ENCODE measurements around the gene APOBEC3B.
"Not testable (repeated sequence)": the region's sequence is repeated elsewhere in the genome, so short reads cannot be mapped to it uniquely, and the experiment has no call there.

The APOBEC3B gene

DNA sequence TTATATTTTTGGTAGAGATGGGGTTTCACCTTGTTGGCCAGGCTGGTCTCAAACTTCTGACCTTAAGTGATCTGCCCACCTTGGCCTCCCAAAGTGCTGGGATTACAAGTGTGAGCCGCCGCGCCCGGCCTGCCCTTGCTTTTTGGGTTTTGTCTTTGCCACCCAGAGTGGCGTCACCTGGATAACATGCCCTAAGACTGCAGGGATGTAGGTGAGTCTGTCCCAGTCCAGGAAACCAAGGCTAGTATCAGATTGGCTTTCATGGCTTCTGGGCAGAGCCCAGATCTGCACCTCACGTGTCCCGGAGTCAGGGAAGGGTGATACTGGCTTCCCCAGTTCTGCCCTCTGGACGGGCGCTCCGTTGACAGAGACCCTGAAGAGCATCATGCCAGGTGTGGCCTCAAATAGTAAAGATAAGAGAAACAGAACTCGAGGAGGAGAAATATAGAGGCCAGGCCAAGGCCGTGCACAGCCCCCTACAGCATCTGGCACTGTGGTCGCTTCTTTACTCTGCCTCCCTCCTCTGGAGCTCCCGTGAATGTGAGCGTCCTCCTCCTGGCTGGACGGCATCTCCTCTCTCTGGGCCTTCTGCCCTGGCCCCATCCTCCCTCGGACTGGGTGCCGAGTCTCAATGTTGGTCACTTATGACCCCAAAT is 7.8 kb upstream of the APOBEC3B start:
- DNase-seq (ENCODE audit: low read depth): no peak
- H3K4me3 ChIP-seq (ENCODE audit: low read depth, low read length): no peak overlapping the region
- TF ChIP-seq, protein P1, sequence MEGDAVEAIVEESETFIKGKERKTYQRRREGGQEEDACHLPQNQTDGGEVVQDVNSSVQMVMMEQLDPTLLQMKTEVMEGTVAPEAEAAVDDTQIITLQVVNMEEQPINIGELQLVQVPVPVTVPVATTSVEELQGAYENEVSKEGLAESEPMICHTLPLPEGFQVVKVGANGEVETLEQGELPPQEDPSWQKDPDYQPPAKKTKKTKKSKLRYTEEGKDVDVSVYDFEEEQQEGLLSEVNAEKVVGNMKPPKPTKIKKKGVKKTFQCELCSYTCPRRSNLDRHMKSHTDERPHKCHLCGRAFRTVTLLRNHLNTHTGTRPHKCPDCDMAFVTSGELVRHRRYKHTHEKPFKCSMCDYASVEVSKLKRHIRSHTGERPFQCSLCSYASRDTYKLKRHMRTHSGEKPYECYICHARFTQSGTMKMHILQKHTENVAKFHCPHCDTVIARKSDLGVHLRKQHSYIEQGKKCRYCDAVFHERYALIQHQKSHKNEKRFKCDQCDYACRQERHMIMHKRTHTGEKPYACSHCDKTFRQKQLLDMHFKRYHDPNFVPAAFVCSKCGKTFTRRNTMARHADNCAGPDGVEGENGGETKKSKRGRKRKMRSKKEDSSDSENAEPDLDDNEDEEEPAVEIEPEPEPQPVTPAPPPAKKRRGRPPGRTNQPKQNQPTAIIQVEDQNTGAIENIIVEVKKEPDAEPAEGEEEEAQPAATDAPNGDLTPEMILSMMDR (conservative IDR thresholded peaks at IDR 0.05; ENCODE audit: low read depth, low read length): no peak

DNA sequence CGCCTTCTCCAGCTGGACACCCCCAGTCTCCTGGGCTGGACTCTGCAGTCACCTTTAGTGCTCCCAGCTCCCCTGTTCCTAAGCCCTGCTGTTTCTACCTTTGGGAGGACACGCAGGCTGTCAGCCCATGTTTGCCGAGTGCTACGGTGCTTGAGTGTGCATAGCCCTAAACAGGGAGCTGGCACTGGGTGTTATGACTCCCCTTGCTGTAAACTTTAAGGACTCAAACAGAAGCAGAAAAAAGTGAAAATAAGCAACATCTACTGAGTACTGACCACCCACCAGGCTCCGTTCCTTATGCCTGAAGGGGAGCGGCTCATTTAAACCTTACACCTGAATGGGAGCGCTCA is 7.3 kb upstream of the APOBEC3B start:
- TF ChIP-seq, protein P1 (conservative IDR thresholded peaks at IDR 0.05; ENCODE audit: low read depth, low read length): no peak
- no peak for DNase-seq (ENCODE audit: low read depth)
- no peak overlapping the region for H3K4me3 ChIP-seq (ENCODE audit: low read depth, low read length)

DNA sequence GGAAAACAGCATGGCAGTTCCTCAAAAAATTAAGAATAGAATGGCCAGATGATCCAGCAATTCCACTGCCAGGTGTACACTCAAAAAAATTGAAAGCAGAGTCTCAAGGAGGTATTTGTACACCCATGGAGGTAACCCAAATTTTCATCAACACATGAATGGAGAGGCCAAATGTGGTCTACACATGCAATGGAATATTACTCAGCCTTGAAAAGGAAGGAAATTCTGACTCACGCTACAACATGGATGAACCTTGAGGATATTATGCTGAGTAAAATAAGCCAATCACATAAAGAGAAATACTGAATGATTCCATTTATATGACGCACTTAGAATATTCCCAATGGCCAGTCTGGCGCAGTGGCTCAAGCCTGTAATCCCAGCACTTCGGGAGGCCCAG is 4.9 kb upstream of the APOBEC3B start:
- not testable (repeated sequence) for H3K4me3 ChIP-seq (ENCODE audit: low read depth, low read length); DNase-seq (ENCODE audit: low read depth)

DNA sequence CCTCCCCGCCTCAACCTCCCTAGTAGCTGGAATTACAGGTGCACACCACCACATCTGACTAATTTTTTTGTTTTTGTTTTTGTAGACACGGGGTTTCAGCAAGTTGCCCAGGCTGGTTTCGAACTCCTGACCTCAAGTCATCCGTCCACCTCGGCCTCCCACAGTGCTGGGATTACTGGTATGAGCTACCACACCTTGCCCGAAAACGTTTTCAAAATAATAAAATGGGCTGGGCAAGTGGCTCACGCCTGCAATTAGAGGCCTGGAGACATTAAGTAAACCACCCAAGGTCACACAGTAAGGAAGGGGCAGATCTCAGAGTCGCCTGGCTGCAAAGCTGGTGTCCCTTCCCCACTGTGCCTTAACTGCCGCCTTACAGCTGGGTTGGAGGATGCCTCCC is 1.6 kb upstream of the APOBEC3B start:
- not testable (repeated sequence) for H3K4me3 ChIP-seq (ENCODE audit: low read depth, low read length); DNase-seq (ENCODE audit: low read depth)

DNA sequence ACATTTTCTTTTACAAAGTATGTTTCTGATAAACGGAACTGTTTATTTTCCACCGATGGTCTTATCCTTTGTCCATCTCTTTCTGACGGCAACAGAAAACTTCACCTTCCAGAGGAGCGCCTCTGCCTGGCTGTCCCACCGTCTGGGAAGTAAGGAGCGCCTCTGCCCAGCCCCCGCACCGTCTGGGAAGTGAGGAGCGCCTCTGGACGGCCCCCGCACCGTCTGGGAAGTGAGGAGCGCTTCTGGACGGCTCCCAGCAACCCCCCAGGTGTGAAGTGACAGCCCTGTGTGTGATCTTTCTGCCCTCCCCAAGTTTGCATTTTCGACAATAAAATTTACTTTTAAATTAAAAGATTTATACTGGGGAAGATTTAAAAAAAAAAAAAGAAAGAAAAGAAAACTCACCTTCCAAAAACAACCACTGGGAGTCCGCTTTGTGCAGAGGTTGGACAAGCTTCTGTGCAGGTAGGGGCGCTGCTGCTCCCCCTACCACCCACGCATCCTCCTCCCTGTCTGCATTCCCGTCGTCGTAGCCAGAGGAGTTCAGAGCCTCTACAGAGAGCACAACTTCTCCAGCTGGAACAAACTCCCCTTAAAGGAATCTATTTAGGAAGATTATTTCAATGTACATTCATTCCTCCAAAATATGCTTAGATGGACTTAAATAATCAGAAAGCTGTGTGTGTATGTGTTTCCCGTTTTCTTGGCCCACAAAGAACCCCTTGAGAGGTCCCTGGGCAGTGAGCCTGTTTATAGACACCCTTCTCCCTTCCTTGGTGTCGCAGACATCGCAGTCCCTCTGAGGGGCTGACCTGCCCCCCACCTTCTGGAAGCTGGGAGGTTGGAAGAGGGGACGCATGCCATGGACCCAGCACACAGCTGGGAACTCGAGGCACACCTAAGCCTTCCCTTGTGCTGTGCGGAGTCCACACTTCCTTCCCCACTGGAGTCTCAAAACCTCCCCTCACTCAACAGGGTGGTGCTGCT is 849 bp upstream of the APOBEC3B start:
- TF ChIP-seq, protein P1 (conservative IDR thresholded peaks at IDR 0.05; ENCODE audit: low read depth, low read length): no peak
- no peak for DNase-seq (ENCODE audit: low read depth)
- H3K4me3 ChIP-seq (ENCODE audit: low read depth, low read length): no peak overlapping the region

DNA sequence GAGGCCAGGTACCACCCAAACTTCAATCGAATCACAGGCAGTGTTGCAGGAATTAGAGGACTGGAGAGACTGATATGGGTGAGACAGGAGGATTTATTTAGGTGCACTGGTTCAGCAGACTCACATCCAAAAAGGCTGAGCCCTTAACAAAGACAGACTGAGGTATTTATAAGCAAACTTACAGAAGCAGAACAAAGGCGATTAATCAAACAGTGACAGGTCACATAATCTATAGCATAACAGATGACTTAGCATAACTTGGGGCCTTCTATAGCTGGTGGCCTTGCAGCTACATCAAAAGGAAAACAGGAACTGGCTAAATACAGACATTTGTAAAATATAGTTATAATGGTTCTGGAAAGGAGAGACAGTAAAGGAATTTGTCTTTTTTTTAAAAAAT is 2.1 kb downstream of the APOBEC3B start:
- TF ChIP-seq, protein P1 (conservative IDR thresholded peaks at IDR 0.05; ENCODE audit: low read depth, low read length): no peak
- DNase-seq (ENCODE audit: low read depth): no peak
- H3K4me3 ChIP-seq (ENCODE audit: low read depth, low read length): no peak overlapping the region

DNA sequence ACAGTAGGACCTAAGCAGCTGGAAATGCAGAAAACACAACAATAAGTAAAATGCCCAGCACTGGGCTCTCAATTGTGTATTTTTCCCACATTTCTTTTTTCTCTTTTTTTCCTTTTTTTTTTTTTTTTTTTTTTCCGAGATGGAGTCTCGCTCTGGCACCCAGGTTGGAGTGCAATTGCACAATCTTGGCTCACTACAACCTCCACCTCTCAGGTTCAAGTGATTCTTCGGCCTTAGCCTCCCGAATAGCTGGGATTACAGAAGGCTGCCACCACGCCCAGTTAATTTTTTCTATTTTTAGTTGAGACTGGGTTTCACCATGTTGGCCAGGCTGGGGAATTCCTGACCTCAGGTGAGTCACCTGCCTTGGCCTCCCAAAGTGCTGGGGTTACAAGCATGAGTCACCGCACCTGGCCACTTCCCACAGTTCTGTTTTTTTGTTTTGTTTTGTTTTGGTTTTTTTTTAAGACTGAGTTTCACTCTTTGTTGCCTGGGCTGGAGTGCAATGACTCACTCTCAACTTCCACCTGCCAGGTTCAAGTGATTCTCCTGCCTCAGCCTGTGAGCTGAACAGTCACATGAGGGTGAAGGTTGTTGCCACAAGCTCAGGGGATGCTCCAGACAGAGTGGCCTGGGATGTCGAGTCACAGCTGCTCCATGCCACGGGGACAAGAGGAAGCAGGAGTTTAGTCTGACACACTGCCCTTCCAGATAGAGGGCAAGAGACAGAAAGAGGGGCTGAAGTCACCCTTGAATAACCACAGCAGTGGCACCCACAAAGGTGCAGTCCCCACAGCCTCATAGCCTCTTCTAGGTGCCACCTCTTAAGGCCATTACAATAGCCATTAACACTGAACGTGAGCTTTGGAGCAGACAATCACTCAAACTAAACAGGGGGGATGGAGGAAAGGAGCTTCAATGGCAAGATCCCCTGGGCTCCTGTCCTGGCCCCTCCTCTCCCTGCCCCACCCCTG is 2.9 kb downstream of the APOBEC3B start:
- not testable (repeated sequence) for H3K4me3 ChIP-seq (ENCODE audit: low read depth, low read length); DNase-seq (ENCODE audit: low read depth)

DNA sequence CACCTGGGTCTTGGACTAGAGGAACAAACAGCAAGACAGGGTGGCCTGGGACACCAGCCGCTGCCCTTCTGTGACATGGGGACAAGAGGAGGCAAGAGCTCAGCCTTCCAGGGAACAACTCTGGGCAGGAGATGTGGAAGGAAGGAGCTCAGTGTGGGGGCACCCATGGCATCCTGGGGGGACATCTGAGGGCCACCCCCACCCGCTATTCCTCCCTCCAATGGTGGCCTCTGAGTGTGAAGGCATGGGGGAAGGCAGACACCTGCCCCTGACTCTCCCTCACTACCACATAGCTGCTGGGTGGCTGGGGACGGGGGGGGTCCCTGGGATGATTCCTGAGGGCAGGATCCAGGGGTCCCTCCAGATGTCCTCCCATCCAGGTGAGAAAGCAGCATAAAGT is 4.5 kb downstream of the APOBEC3B start:
- H3K4me3 ChIP-seq (ENCODE audit: low read depth, low read length): no peak overlapping the region
- TF ChIP-seq, protein P1 (conservative IDR thresholded peaks at IDR 0.05; ENCODE audit: low read depth, low read length): no peak
- DNase-seq (ENCODE audit: low read depth): no peak
